HepG2 (cell line): ENCODE measurements around the gene MEF2D. TPM values are rescaled to one million over a fixed set of nuclear protein-coding genes. Genes with fewer than 3 reads are reported as not detected.
A peak's percentile ranks its signal among the peaks of the same experiment; 100 is the strongest.

Source experiments
- ARNT ChIP-seq: fragments of 450-650 bp; IDR thresholded peaks from 2 replicates; pipeline ENCODE4 v1.6.1; 2017
- CSRNP1 ChIP-seq: sonication (generic); formaldehyde crosslinking; IDR thresholded peaks from 2 replicates; pipeline ENCODE4 v1.8.1; 2023; ENCODE audit warnings: mild to moderate bottlenecking, missing genetic modification reagents
- EP300 ChIP-seq, 3 experiments: sonication (generic) in 1 of 3; formaldehyde crosslinking in 1 of 3; IDR thresholded peaks; 2 replicates each; pipeline versions ENCODE4 v1.5.1 to v1.6.1; 2011 to 2020; ENCODE audit warnings: low read depth in 2 of 3, low read length in 2 of 3, borderline replicate concordance in 1 of 3, improper control_type of control experiment in 1 of 3, mild to moderate bottlenecking in 1 of 3, missing genetic modification reagents in 1 of 3, moderate library complexity in 1 of 3
- HDAC1 ChIP-seq: sonication (generic); formaldehyde crosslinking; IDR thresholded peaks from 2 replicates; pipeline ENCODE4 v1.5.1; 2020; ENCODE audit warnings: mild to moderate bottlenecking, missing genetic modification reagents
- NFKB2 ChIP-seq: sonication (generic); formaldehyde crosslinking; IDR thresholded peaks from 2 replicates; pipeline ENCODE4 v1.4.0; 2020; ENCODE audit warnings: missing genetic modification reagents, borderline replicate concordance
- RELA ChIP-seq: sonication (generic); formaldehyde crosslinking; IDR thresholded peaks from 2 replicates; pipeline ENCODE4 v1.4.0; 2020; ENCODE audit warnings: missing genetic modification reagents
- SAP130 ChIP-seq: IDR thresholded peaks from 2 replicates; pipeline ENCODE4 v1.6.1; 2016; ENCODE audit warnings: low read depth
- TOPORS ChIP-seq: sonication (generic); formaldehyde crosslinking; IDR thresholded peaks from 2 replicates; pipeline ENCODE4 v1.8.0; 2023; ENCODE audit warnings: mild to moderate bottlenecking, missing genetic modification reagents
- ZC3H13 ChIP-seq: sonication (generic); formaldehyde crosslinking; IDR thresholded peaks from 2 replicates; pipeline ENCODE4 v1.8.1; 2023; ENCODE audit warnings: mild to moderate bottlenecking, missing genetic modification reagents, moderate library complexity
- ZEB1 ChIP-seq: IDR thresholded peaks from 2 replicates; pipeline ENCODE4 v1.6.1; 2012; ENCODE audit warnings: mild to moderate bottlenecking, low read depth, inconsistent platforms; ENCODE audit not compliant: insufficient replicate concordance
- ZFP90 ChIP-seq: sonication (generic); formaldehyde crosslinking; IDR thresholded peaks from 2 replicates; pipeline ENCODE4 v1.8.0; 2022; ENCODE audit warnings: missing genetic modification reagents, mild to moderate bottlenecking, inconsistent platforms, borderline replicate concordance
- ZKSCAN8 ChIP-seq: IDR thresholded peaks from 2 replicates; pipeline ENCODE4 v1.6.1; 2016; ENCODE audit warnings: borderline replicate concordance, missing genetic modification reagents, missing compliant biosample characterization
- ZNF441 ChIP-seq: sonication (generic); formaldehyde crosslinking; IDR thresholded peaks from 2 replicates; pipeline ENCODE4 v1.7.0; 2021; ENCODE audit warnings: missing genetic modification reagents, borderline replicate concordance
- ZNF510 ChIP-seq: sonication (generic); formaldehyde crosslinking; IDR thresholded peaks from 2 replicates; pipeline ENCODE4 v1.4.0; 2020; ENCODE audit warnings: low read depth, mild to moderate bottlenecking, missing genetic modification reagents
- polyA plus RNA-seq, 8 experiments: library from polyadenylated mRNA; depleted of rRNA in 3 of 8; stranded (reverse) in 7 of 8; unstranded in 1 of 8; fragments of >200 nt; fragmentation: Illumina TruSeq in 4 of 8; extraction: Trizol in 4 of 8; gene quantifications; 2 replicates each; pipeline versions ENCODE4 v1.2.1 to v1.2.3, GENCODE V29; 2011 to 2016; ENCODE audit warnings: low read depth in 4 of 8, missing spikeins in 1 of 8, mixed read lengths in 1 of 8; ENCODE audit not compliant: insufficient read depth in 1 of 8
- total RNA-seq, 5 experiments: library from RNA; depleted of rRNA; stranded (reverse); fragments of >200 nt; fragmentation: Illumina TruSeq; extraction: Trizol; gene quantifications; 2 replicates each; pipeline ENCODE4 v1.2.3, GENCODE V29; 2016; ENCODE audit warnings: low read depth in 1 of 5
- TF ChIP-seq, protein P1 (sequence below): sonication (generic); formaldehyde crosslinking; conservative IDR thresholded peaks from 2 replicates; pipeline ENCODE4 v1.4.0; 2020; ENCODE audit warnings: mild to moderate bottlenecking, missing genetic modification reagents, moderate library complexity
- TF ChIP-seq, protein P2 (sequence below): sonication (generic); formaldehyde crosslinking; IDR thresholded peaks from 2 replicates; pipeline ENCODE4 v1.5.0; 2020; ENCODE audit warnings: mild to moderate bottlenecking, missing genetic modification reagents
- TF ChIP-seq, protein P3 (sequence below): IDR thresholded peaks from 2 replicates; pipeline ENCODE4 v1.6.1; 2012; ENCODE audit warnings: low read length, improper control_type of control experiment

Gene MEF2D
- total and polyA plus RNA-seq, 2 of the 13 experiments (the other 11 are each of a cell fraction or from before 2014, with no cell fraction given), result 1.6 to 3.9 TPM

GRCh38 chr1:156500793-156501506, 375 bp upstream of the MEF2D start (continued):
- TF ChIP-seq, protein P1, sequence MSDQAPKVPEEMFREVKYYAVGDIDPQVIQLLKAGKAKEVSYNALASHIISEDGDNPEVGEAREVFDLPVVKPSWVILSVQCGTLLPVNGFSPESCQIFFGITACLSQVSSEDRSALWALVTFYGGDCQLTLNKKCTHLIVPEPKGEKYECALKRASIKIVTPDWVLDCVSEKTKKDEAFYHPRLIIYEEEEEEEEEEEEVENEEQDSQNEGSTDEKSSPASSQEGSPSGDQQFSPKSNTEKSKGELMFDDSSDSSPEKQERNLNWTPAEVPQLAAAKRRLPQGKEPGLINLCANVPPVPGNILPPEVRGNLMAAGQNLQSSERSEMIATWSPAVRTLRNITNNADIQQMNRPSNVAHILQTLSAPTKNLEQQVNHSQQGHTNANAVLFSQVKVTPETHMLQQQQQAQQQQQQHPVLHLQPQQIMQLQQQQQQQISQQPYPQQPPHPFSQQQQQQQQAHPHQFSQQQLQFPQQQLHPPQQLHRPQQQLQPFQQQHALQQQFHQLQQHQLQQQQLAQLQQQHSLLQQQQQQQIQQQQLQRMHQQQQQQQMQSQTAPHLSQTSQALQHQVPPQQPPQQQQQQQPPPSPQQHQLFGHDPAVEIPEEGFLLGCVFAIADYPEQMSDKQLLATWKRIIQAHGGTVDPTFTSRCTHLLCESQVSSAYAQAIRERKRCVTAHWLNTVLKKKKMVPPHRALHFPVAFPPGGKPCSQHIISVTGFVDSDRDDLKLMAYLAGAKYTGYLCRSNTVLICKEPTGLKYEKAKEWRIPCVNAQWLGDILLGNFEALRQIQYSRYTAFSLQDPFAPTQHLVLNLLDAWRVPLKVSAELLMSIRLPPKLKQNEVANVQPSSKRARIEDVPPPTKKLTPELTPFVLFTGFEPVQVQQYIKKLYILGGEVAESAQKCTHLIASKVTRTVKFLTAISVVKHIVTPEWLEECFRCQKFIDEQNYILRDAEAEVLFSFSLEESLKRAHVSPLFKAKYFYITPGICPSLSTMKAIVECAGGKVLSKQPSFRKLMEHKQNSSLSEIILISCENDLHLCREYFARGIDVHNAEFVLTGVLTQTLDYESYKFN (CRISPR knock-in tag), result peak; percentile 61
- TF ChIP-seq RELA (CRISPR knock-in tag) (0 out of 2 replicates have a peak, but pooled peaks have one; percentile 66), TOPORS (CRISPR knock-in tag) (0 out of 2 replicates have a peak, but pooled peaks have one; percentile 34), ZKSCAN8 (CRISPR knock-in tag) (0 out of 2 replicates have a peak, but pooled peaks have one; percentile 42), ZFP90 (CRISPR knock-in tag) (no peak), ARNT (no peak), SAP130 (CRISPR knock-in tag) (peak; percentile 85), EP300 (IDR thresholded peaks at IDR 0.05; ENCODE audit: low read depth in 2 of 2, low read length in 2 of 2) (no peak), EP300 (CRISPR knock-in tag; IDR thresholded peaks at IDR 0.05; ENCODE audit: borderline replicate concordance) (peak; percentile 31; the same call in 1 of the 2 replicates), HDAC1 (peak; percentile 84), ZC3H13 (CRISPR knock-in tag) (peak; percentile 88), ZEB1 (peak; percentile 72), CSRNP1 (CRISPR knock-in tag) (peak; percentile 71; the same call in 1 of the 2 replicates), ZNF441 (CRISPR knock-in tag) (peak; percentile 86), NFKB2 (CRISPR knock-in tag) (peak; percentile 86; the same call in 1 of the 2 replicates), ZNF510 (CRISPR knock-in tag) (no peak)
- TF ChIP-seq, protein P2, sequence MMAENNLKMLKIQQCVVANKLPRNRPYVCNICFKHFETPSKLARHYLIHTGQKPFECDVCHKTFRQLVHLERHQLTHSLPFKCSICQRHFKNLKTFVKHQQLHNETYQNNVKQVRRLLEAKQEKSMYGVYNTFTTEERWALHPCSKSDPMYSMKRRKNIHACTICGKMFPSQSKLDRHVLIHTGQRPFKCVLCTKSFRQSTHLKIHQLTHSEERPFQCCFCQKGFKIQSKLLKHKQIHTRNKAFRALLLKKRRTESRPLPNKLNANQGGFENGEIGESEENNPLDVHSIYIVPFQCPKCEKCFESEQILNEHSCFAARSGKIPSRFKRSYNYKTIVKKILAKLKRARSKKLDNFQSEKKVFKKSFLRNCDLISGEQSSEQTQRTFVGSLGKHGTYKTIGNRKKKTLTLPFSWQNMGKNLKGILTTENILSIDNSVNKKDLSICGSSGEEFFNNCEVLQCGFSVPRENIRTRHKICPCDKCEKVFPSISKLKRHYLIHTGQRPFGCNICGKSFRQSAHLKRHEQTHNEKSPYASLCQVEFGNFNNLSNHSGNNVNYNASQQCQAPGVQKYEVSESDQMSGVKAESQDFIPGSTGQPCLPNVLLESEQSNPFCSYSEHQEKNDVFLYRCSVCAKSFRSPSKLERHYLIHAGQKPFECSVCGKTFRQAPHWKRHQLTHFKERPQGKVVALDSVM (CRISPR knock-in tag), result peak; percentile 56
- TF ChIP-seq, protein P3, sequence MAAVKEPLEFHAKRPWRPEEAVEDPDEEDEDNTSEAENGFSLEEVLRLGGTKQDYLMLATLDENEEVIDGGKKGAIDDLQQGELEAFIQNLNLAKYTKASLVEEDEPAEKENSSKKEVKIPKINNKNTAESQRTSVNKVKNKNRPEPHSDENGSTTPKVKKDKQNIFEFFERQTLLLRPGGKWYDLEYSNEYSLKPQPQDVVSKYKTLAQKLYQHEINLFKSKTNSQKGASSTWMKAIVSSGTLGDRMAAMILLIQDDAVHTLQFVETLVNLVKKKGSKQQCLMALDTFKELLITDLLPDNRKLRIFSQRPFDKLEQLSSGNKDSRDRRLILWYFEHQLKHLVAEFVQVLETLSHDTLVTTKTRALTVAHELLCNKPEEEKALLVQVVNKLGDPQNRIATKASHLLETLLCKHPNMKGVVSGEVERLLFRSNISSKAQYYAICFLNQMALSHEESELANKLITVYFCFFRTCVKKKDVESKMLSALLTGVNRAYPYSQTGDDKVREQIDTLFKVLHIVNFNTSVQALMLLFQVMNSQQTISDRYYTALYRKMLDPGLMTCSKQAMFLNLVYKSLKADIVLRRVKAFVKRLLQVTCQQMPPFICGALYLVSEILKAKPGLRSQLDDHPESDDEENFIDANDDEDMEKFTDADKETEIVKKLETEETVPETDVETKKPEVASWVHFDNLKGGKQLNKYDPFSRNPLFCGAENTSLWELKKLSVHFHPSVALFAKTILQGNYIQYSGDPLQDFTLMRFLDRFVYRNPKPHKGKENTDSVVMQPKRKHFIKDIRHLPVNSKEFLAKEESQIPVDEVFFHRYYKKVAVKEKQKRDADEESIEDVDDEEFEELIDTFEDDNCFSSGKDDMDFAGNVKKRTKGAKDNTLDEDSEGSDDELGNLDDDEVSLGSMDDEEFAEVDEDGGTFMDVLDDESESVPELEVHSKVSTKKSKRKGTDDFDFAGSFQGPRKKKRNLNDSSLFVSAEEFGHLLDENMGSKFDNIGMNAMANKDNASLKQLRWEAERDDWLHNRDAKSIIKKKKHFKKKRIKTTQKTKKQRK, result no peak
